BE2C (cell line): Measurements from ENCODE around the gene KNCN. TPM values are rescaled to one million over a fixed set of nuclear protein-coding genes. Genes with fewer than 3 reads are reported as not detected.

Source experiments
- DNase-seq: peaks from one replicate; pipeline ENCODE4 v3.0.0-alpha.2; 2020
- H3K27me3 ChIP-seq: fragments of 250-450 bp; sonication (Bioruptor Pico); 2 replicates; pipeline ENCODE4 v1.5.1; 2020; ENCODE audit warnings: mild to moderate bottlenecking
- H3K36me3 ChIP-seq: fragments of 250-450 bp; sonication (Bioruptor Pico); 2 replicates; pipeline ENCODE4 v1.5.1; 2020; ENCODE audit warnings: mild to moderate bottlenecking
- H3K4me1 ChIP-seq: fragments of 250-450 bp; sonication (Bioruptor Pico); 2 replicates; pipeline ENCODE4 v1.5.1; 2020
- H3K4me3 ChIP-seq: 2 replicates; pipeline ENCODE4 v1.5.1; 2011; ENCODE audit warnings: low read depth, low read length
- H3K9me3 ChIP-seq: fragments of 250-450 bp; sonication (Bioruptor Pico); 2 replicates; pipeline ENCODE4 v1.5.1; 2020
- polyA plus RNA-seq: library from polyadenylated mRNA; unstranded; fragments of >200 nt; gene quantifications from one replicate; pipeline ENCODE4 v1.2.1, GENCODE V29; 2012; ENCODE audit warnings: low read depth, missing spikeins; ENCODE audit not compliant: insufficient read length, insufficient read depth
- TF ChIP-seq, protein P1 (sequence below): IDR thresholded peaks from 2 replicates; pipeline ENCODE4 v1.5.1; 2012; ENCODE audit warnings: mild to moderate bottlenecking, low read depth, low read length

Gene KNCN
- polyA plus RNA-seq, result not detected

DNA sequence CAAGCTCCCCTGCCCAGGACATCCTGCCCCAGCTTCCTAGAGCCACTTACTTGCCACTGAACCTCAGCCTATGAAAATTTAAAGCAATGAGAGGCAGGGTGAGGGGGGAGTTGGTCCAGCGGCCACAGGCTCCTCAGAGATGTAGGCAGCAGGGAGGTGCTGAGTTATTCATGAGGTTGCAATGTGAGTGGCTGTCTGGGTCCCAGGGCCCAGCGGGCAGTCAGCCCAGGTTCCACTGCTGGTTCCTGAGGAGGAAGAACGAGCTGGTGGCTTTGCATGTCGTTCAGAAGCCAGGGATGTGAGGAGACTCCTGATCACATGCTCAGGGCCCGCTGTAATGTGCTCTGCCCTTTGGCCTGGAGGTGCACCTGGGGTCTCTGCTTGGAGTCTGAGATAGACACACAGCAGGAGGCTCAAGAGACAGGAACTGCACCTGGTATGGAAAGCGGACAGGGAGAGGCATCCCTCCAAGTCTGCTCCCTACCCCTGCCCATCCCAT lies at the start of gene KNCN:
KNCN (minus strand) TSS at position 51 of the 499 bp plus-strand sequence. CDS start 432 bp downstream, outside the sequence.
- H3K4me3 ChIP-seq, result no peak within 1 kb of the TSS
- no peaks in the 10 kb centered on the region for H3K36me3 ChIP-seq
- no peaks in the 10 kb centered on the region for H3K9me3 ChIP-seq
- H3K4me1 ChIP-seq, result no peaks in the 10 kb centered on the region
- H3K27me3 ChIP-seq, result no peaks in the 10 kb centered on the region
- DNase-seq, result no peak
- TF ChIP-seq, protein P1, sequence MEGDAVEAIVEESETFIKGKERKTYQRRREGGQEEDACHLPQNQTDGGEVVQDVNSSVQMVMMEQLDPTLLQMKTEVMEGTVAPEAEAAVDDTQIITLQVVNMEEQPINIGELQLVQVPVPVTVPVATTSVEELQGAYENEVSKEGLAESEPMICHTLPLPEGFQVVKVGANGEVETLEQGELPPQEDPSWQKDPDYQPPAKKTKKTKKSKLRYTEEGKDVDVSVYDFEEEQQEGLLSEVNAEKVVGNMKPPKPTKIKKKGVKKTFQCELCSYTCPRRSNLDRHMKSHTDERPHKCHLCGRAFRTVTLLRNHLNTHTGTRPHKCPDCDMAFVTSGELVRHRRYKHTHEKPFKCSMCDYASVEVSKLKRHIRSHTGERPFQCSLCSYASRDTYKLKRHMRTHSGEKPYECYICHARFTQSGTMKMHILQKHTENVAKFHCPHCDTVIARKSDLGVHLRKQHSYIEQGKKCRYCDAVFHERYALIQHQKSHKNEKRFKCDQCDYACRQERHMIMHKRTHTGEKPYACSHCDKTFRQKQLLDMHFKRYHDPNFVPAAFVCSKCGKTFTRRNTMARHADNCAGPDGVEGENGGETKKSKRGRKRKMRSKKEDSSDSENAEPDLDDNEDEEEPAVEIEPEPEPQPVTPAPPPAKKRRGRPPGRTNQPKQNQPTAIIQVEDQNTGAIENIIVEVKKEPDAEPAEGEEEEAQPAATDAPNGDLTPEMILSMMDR, result no peak

DNA sequence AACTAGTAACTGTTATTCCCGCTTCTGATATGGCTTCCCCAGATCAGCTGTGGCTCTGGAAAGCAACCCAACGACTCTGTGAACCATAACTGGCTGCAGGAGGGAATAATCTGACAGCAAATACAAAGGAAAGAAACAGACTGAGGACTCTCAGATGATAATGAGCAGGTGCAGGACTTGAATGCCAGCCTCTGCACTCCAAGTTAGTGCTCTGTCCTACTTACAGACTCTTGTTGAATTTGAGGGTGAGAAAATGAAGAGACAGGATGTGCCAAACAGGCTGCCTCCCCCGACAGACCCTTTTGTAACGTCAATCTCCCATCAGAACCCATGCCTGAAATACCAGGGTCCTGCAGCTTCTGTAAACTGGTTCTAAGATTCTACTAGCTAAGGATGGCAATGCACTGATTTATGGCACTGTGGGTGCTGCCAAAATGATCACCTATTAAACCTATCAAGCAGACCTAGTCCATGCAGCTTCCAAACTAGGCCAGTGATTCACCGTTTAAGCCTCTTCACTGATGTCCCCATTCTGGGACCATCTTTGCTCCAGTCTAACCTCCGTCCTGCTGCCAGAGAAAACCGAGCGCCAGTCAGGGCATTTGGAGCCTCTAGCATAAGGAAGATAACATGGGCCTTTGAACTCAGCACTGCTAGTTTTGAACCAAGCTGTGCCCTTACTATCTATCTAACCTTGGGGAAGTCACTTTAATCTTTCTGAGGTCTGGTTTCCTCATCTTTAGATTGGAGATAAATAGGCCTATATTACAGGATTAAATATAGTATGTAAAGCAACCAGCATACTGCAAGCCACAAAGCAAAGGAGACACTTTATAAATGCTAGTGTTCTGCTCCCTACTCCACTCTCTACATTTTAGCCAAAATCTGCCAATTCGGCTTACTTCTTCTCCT lies 47.9 kb upstream of the KNCN start:
- H3K27me3 ChIP-seq, result no peaks in the 10 kb centered on the region
- DNase-seq, result no peak
- H3K4me1 ChIP-seq, result no peaks in the 10 kb centered on the region
- no peaks in the 10 kb centered on the region for H3K36me3 ChIP-seq
- TF ChIP-seq, protein P1, result no peak
- no peaks in the 10 kb centered on the region for H3K9me3 ChIP-seq
- H3K4me3 ChIP-seq, result no peak overlapping the region

DNA sequence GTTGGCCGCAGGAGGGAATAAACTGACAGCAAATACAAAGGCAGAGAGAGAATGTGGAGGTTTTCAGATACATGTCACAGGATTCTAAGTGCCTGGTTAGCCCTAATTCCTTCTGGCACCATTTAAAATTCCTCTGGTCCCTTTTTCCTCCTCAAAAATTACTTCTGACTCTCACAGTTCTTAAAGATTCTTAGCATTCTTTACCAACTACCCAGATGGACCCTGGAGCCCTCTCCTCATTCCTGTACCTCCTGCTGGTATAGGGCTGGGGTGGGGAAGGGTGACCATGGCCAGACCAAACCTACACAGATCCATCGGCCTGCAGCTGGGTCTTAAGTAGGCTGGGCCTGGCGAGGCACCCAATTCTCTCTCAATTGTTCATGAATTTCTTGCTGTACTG lies 45.4 kb upstream of the KNCN start:
- TF ChIP-seq, protein P1, result no peak
- no peak overlapping the region for H3K4me3 ChIP-seq
- no peak for DNase-seq
- no peaks in the 10 kb centered on the region for H3K27me3 ChIP-seq
- no peaks in the 10 kb centered on the region for H3K36me3 ChIP-seq
- H3K9me3 ChIP-seq, result no peaks in the 10 kb centered on the region
- no peaks in the 10 kb centered on the region for H3K4me1 ChIP-seq

DNA sequence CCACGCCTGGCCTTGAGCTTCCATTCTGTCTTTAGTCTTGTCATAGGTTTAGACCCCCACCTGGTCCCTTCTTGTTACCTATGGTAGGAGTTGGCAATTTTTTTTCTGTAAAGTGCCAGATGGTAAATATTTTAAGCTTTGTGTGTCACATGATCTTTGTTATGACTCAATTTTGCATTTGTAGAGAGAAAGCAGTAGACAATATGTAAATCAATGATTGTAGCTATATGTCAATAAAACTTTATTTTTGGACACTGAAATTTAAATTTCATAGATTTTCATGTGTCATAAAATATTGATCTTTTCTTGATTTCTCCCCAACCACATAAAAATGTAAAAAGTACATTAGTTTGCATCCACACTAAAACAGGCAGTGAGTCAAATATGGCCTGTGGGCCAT lies 44.6 kb upstream of the KNCN start:
- Histone ChIP-seq H3K27me3 (no peaks in the 10 kb centered on the region), H3K4me3 (no peak overlapping the region), H3K36me3 (no peaks in the 10 kb centered on the region), H3K9me3 (no peaks in the 10 kb centered on the region), H3K4me1 (no peaks in the 10 kb centered on the region)
- no peak for DNase-seq
- TF ChIP-seq, protein P1, result no peak

DNA sequence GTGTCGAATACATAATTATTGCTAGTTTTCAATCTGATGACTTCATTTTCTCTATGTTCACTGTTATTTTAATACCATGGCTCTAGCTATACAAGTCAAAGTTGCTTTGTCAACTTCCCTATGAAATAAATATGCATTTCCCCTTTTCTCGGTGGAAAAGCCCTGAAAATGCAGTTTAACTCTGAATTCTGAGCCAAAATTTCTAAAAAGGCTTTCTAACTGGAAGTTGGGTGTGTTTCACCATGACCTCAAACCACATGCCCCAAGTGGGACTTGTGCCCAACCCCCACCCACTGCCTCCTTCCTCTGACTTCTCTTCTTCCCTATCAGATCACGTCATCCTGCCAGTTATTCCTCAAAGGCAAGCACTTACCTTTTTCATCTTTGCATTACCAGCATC lies 43.7 kb upstream of the KNCN start:
- Histone ChIP-seq H3K27me3 (no peaks in the 10 kb centered on the region), H3K4me3 (no peak overlapping the region), H3K4me1 (no peaks in the 10 kb centered on the region), H3K36me3 (no peaks in the 10 kb centered on the region), H3K9me3 (no peaks in the 10 kb centered on the region)
- DNase-seq, result no peak
- TF ChIP-seq, protein P1, result no peak

DNA sequence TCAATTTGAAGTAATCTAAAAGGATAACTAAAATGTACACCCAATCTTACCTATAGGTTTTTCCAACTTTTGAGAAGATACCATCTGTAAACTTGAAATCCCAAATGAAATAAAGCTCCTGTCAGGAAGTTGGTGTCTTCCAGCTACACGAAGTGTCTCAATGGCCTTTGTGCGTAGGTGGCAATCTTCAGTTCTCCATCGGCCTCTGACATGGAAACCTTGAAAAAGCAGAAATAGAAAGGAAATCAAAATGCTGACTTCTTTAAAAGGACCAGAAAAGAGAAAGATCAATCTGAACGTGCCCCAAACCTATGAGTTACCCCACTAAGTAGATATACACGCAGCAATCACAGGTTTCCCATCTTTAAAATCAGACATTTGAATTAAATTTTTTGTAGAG lies 42.6 kb upstream of the KNCN start:
- Histone ChIP-seq H3K36me3 (no peaks in the 10 kb centered on the region), H3K4me1 (no peaks in the 10 kb centered on the region), H3K9me3 (no peaks in the 10 kb centered on the region), H3K27me3 (no peaks in the 10 kb centered on the region), H3K4me3 (no peak overlapping the region)
- TF ChIP-seq, protein P1, result no peak
- no peak for DNase-seq
